ENCODE measurements around the gene THADA.
"Not testable (repeated sequence)": the region's sequence is repeated elsewhere in the genome, so short reads cannot be mapped to it uniquely, and the experiment has no call there.

Gene THADA, protein sequence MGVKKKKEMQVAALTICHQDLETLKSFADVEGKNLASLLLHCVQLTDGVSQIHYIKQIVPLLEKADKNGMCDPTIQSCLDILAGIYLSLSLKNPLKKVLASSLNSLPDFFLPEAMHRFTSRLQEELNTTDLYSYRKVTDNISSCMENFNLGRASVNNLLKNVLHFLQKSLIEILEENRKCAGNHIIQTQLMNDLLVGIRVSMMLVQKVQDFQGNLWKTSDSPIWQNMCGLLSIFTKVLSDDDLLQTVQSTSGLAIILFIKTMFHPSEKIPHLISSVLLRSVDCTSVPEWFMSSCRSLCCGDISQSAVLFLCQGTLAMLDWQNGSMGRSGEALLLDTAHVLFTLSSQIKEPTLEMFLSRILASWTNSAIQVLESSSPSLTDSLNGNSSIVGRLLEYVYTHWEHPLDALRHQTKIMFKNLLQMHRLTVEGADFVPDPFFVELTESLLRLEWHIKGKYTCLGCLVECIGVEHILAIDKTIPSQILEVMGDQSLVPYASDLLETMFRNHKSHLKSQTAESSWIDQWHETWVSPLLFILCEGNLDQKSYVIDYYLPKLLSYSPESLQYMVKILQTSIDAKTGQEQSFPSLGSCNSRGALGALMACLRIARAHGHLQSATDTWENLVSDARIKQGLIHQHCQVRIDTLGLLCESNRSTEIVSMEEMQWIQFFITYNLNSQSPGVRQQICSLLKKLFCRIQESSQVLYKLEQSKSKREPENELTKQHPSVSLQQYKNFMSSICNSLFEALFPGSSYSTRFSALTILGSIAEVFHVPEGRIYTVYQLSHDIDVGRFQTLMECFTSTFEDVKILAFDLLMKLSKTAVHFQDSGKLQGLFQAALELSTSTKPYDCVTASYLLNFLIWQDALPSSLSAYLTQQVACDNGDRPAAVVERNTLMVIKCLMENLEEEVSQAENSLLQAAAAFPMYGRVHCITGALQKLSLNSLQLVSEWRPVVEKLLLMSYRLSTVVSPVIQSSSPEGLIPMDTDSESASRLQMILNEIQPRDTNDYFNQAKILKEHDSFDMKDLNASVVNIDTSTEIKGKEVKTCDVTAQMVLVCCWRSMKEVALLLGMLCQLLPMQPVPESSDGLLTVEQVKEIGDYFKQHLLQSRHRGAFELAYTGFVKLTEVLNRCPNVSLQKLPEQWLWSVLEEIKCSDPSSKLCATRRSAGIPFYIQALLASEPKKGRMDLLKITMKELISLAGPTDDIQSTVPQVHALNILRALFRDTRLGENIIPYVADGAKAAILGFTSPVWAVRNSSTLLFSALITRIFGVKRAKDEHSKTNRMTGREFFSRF (N-terminal part only)

GRCh38 chr2:43595603-43596412 is at the start of gene THADA:
TSS of gene THADA (minus strand) at chr2:43596038. CDS start at chr2:43592392, 3,646 bp downstream.
- DNase-seq (ENCODE audit: low spot score): peak; percentile 95

DNA sequence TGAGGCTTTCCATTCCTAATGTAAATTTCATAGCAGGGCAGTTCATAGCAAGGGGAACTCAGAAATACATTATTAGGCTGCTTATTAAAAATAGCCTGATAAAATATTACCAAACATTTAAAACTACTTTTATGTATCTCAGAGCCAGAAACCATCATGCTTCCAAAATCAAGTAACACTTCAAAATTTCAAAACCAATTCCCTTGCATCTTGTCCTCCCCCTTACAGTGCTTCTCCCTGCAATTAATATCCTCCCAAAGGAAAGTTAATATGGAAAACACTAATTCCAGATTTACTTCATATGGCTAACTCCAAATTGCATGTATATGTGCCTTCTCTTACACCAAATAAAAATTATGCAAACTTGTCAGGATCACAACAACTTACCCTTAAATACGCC is 47.8 kb upstream of the THADA start:
- no peak for DNase-seq (ENCODE audit: low spot score)

DNA sequence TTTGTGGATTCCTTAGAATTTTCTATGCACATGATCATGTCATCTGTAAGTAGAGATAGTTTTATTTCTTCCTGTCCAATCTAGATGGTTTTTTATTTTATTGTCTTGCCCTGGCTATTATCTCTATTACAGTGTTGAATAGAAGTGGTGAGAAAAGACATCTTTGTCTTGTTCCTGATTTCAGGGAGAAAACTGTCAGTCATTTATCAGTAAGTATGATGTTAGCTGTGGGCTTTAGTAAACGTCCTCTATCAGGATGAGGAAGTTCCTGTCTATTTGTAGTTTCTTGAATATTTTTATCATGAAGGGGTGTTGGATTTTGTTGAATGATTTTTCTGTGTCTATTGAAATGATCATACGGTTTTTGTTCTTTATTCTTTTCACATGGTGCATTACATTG is 46.5 kb upstream of the THADA start:
- no peak for DNase-seq (ENCODE audit: low spot score)

GRCh38 chr2:43637030-43637803 is 41.4 kb upstream of the THADA start, which contains the start of gene PLEKHH2:
TSS of gene PLEKHH2 (plus strand) at chr2:43637260. CDS start at chr2:43644674, 7,414 bp downstream.
- DNase-seq (ENCODE audit: low spot score): peak; percentile 97

GRCh38 chr2:43636621-43637020 is 40.8 kb upstream of the THADA start:
- peak; percentile 5 for DNase-seq (ENCODE audit: low spot score)

GRCh38 chr2:43636153-43636552 is 40.3 kb upstream of the THADA start:
- not testable (repeated sequence) for DNase-seq (ENCODE audit: low spot score)

DNA sequence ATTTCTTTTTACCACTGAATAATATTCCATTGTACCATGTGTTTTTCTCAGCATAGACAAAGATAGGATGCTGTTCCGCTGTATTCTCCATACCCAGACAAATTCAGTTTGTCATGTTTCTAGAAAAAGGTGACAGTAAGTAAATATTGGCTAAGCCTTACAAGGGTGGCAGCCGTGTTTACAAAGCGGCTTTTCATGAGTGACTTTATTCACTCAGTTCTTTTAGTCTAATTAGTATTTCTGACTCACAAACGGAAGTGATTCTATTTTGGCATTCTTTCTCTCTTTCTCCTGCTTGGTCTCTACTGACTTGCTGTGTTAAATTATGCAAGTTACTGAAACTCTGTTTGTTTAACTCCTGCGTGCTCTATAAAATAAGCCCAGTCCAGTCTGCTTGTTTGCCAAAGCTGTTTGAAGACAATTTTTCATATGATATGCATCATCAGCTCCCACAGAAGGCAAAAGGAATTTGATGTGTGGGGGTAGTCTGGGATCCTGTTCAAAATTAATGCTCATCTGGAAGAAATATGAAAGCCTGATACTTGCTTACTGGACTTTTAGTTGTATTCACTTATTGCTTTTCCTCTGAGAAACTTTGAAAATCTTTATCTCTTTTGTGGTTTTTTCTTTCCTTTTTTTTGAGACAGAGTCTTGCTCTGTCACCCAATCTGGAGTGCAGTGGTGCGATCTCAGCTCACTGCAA is 38.9 kb upstream of the THADA start:
- DNase-seq (ENCODE audit: low spot score): no peak

- no peak for DNase-seq (ENCODE audit: low spot score)
These were observed 35.9 kb upstream of the THADA start for GRCh38 chr2:43631618-43632317.

GRCh38 chr2:43622931-43623451 is 27.2 kb upstream of the THADA start:
- no peak for DNase-seq (ENCODE audit: low spot score)

- no peak for DNase-seq (ENCODE audit: low spot score)
These were observed 23.7 kb upstream of the THADA start for GRCh38 chr2:43619511-43619910.

DNA sequence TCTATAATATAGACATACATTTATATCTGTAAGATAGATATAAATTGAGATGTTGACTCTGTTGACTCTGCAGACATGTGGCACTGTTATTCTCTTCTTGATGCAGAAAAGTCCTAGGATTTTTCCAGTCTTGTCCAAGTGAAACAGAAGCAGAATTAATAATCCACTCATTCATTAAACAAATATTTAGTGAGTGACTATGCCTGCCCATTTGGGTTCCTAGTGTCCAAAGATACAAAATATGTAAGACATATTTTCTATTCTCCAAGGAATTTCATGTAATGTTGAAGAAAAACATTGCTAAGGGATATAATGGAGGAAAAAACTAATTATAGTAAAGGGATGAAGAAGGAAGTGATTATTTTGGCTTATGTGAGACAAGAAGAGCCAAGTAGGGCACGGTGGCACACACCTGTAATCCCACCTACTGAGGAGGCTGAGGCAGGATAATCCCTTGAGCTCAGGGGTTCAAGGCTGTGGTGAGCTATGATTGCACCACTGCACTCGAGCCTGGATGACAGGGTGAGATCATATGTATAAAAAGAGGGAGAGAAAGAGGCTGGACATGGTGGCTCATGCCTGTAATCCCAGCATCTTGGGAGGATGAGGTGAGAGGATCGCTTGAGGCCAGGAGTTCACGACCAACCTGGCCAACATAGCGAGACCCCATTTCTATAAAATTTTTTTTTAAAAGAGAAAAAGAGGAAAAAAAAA is 21.3 kb upstream of the THADA start:
- no peak for DNase-seq (ENCODE audit: low spot score)

DNA sequence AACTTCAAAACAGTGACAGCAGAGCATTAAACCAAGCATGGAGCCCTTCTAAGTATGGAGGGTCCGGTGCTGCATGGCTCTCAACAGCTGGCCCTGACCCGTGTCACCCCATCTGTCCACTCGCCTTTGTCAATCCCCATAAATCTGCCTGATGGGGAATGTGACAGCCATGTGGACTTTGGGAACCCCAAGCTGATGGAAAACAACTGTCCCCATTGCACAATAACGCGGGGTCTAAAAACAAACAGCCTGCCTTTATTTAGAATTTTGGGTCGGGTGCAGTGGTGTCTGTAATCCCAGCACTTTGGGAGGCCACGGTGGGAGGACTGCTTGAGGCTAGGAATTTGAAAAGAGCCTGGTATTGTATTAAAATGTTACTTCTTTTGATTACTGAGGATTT is 17.1 kb upstream of the THADA start:
- no peak for DNase-seq (ENCODE audit: low spot score)

DNA sequence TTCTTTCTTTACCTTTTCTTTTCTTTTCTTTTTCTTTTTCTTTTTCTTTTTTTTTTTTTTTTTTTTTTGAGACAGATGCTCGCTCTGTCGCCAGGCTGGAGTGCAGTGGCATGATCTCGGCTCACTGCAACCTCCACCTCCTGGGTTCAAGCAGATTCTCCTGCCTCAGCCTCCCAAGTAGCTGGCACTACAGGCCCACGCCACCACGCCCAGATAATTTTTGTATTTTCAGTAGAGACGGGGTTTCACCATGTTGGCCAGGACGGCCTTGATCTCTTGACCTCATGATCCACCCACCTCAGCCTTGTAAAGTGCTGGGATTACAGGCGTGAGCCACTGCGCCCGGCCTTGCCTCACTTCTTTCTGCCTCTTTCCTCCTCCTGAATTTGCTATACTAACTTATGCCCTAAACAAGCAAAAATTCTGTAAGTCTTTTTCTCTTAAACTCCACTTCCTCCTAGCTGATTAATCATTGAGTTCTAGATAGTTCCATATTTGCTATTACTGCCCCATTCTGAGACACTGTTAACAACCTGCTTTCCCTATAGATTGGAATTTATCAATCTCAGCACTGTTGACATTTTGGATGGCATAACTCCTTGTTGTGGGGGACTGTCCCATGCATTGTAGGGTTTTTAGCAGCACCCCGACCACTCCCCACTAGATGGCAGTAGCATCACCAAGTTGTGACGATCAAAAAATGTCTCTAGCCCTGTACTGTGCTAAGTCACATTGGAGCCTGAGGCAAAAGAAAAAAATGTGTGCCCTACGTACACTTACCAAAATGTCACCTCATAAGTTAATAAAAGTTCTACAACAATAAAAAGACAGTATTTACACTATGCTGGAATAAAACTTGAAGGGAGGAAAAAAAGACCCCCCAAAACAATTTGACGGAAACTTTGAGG is 16.4 kb upstream of the THADA start:
- DNase-seq (ENCODE audit: low spot score): peak; percentile 45

DNA sequence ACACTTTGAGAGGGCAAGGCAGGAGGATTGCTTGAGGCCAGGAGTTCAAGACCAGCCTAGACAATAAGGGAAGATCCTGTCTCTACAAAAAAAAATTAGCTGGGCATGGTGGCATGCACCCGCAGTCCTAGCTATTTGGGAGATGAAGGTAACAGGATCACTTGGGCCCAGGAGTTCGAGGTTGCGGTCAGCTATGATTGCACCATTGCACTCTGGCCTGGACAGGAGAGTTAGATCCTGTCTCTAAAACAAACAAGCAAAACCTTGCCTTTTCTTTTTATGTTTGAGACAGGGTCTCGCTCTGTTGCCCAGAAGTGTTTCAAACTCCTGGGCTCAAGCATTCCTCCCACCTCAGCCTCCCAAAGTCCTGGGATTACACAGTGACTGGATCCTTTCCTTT is 14.5 kb upstream of the THADA start:
- no peak for DNase-seq (ENCODE audit: low spot score)

DNA sequence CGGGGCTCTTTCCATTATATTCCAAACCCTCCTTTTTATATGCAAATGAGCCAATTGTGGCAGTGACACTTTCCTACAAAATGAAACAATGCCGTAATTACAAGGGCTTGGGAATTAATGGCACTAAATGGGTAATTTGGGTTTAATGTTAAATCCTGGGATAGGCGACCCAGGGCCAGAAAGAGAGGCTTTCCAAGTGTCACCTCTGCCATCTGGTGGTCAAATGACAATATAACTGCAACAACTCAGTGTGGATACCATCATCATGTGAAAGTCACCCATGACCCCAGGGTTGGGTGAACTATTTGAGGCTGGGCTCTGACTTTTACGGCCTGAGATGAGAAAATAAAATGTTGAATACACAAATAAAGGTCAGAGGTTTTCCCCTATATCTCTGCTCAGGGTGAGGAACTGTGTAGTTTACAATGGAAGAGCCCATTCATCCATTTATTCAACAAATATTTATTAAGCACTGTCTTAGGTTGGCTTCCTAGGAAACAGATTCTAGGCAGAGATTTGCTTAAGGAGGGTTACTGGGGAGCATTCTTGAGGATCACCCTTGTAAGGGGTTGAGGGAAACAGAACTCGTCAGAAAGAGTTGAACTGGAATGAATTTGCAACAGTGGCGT is 13.6 kb upstream of the THADA start:
- DNase-seq (ENCODE audit: low spot score): peak; percentile 38

- no peak for DNase-seq (ENCODE audit: low spot score)
These were observed 10.0 kb upstream of the THADA start for GRCh38 chr2:43605851-43606250.
